HepG2 (cell line): ENCODE data around the gene PLCG1. TPM values are rescaled to one million over a fixed set of nuclear protein-coding genes. Genes with fewer than 3 reads are reported as not detected.
A peak's percentile ranks its signal among the peaks of the same experiment; 100 is the strongest.

Source experiments
- ARNT ChIP-seq: fragments of 450-650 bp; IDR thresholded peaks from 2 replicates; pipeline ENCODE4 v1.6.1; 2017
- ATAD3A ChIP-seq: sonication (generic); formaldehyde crosslinking; IDR thresholded peaks from 2 replicates; pipeline ENCODE4 v1.4.0; 2020; ENCODE audit warnings: missing genetic modification reagents
- ATF7 ChIP-seq, 2 experiments: fragments of 450-650 bp in 1 of 2; sonication (generic) in 1 of 2; formaldehyde crosslinking in 1 of 2; IDR thresholded peaks; 2 replicates each; pipeline versions ENCODE4 v1.4.0 to v1.6.1; 2016 to 2020; ENCODE audit warnings: antibody characterized with exemption in 1 of 2, mild to moderate bottlenecking in 1 of 2, missing genetic modification reagents in 1 of 2
- CENPX ChIP-seq: sonication (generic); formaldehyde crosslinking; IDR thresholded peaks from 2 replicates; pipeline ENCODE4 v1.9.0; 2021; ENCODE audit warnings: mild to moderate bottlenecking, missing genetic modification reagents, moderate library complexity
- FLYWCH1 ChIP-seq: sonication (generic); formaldehyde crosslinking; IDR thresholded peaks from 2 replicates; pipeline ENCODE4 v1.8.1; 2023; ENCODE audit warnings: mild to moderate bottlenecking, missing genetic modification reagents
- FOXK1 ChIP-seq: sonication (generic); formaldehyde crosslinking; IDR thresholded peaks from 2 replicates; pipeline ENCODE4 v1.4.0; 2020; ENCODE audit warnings: low read depth, missing genetic modification reagents, borderline replicate concordance
- GABPA ChIP-seq, 2 experiments: IDR thresholded peaks; 2 replicates each; pipeline ENCODE4 v1.6.1; 2011 to 2016; ENCODE audit warnings: low read depth in 2 of 2, low read length in 1 of 2, missing biosample characterization in 1 of 2, missing genetic modification characterization in 1 of 2
- GATAD1 ChIP-seq: IDR thresholded peaks from 2 replicates; pipeline ENCODE4 v1.6.1; 2016; ENCODE audit warnings: missing genetic modification reagents, missing compliant biosample characterization
- MED13 ChIP-seq: sonication (generic); formaldehyde crosslinking; IDR thresholded peaks from 2 replicates; pipeline ENCODE4 v1.5.0; 2020; ENCODE audit warnings: missing genetic modification reagents
- RELA ChIP-seq: sonication (generic); formaldehyde crosslinking; IDR thresholded peaks from 2 replicates; pipeline ENCODE4 v1.4.0; 2020; ENCODE audit warnings: missing genetic modification reagents
- RFXANK ChIP-seq: IDR thresholded peaks from 2 replicates; pipeline ENCODE4 v1.6.1; 2016
- SYNCRIP ChIP-seq: fragments of 200-400 bp; formaldehyde crosslinking; IDR thresholded peaks from 2 replicates; pipeline ENCODE4 v1.6.1; 2018; ENCODE audit warnings: mild to moderate bottlenecking, low read depth, low read length; ENCODE audit not compliant: insufficient read depth
- ZNF570 ChIP-seq: sonication (generic); formaldehyde crosslinking; IDR thresholded peaks from 2 replicates; pipeline ENCODE4 v1.4.0; 2020; ENCODE audit warnings: mild to moderate bottlenecking, missing genetic modification reagents, borderline replicate concordance
- polyA plus RNA-seq, 8 experiments: library from polyadenylated mRNA; depleted of rRNA in 3 of 8; stranded (reverse) in 7 of 8; unstranded in 1 of 8; fragments of >200 nt; fragmentation: Illumina TruSeq in 4 of 8; extraction: Trizol in 4 of 8; gene quantifications; 2 replicates each; pipeline versions ENCODE4 v1.2.1 to v1.2.3, GENCODE V29; 2011 to 2016; ENCODE audit warnings: low read depth in 4 of 8, missing spikeins in 1 of 8, mixed read lengths in 1 of 8; ENCODE audit not compliant: insufficient read depth in 1 of 8
- total RNA-seq, 5 experiments: library from RNA; depleted of rRNA; stranded (reverse); fragments of >200 nt; fragmentation: Illumina TruSeq; extraction: Trizol; gene quantifications; 2 replicates each; pipeline ENCODE4 v1.2.3, GENCODE V29; 2016; ENCODE audit warnings: low read depth in 1 of 5
- TF ChIP-seq, protein P1 (sequence below): sonication (generic); formaldehyde crosslinking; IDR thresholded peaks from 2 replicates; pipeline ENCODE4 v1.4.0; 2020; ENCODE audit warnings: missing genetic modification reagents, borderline replicate concordance
- TF ChIP-seq, protein P2 (sequence below): sonication (generic); formaldehyde crosslinking; IDR thresholded peaks from 2 replicates; pipeline ENCODE4 v1.5.0; 2020; ENCODE audit warnings: mild to moderate bottlenecking, low read depth, missing genetic modification reagents, borderline replicate concordance
- TF ChIP-seq, protein P3 (sequence below): fragments of 450-650 bp; IDR thresholded peaks from 2 replicates; pipeline ENCODE4 v1.6.1; 2017
- TF ChIP-seq, protein P4 (sequence below): sonication (generic); formaldehyde crosslinking; IDR thresholded peaks from 2 replicates; pipeline ENCODE4 v1.4.0; 2020; ENCODE audit warnings: missing genetic modification reagents
- TF ChIP-seq, protein P5 (sequence below): sonication (generic); formaldehyde crosslinking; IDR thresholded peaks from 2 replicates; pipeline ENCODE4 v1.5.0; 2020; ENCODE audit warnings: missing genetic modification reagents, mild to moderate bottlenecking, borderline replicate concordance
- TF ChIP-seq, protein P6 (sequence below): sonication (generic); formaldehyde crosslinking; IDR thresholded peaks from 2 replicates; pipeline ENCODE4 v1.5.1; 2020; ENCODE audit warnings: mild to moderate bottlenecking, missing genetic modification reagents, borderline replicate concordance

PLCG1 gene
- total and polyA plus RNA-seq, 2 of the 13 experiments (the other 11 are each of a cell fraction or from before 2014, with no cell fraction given): 85.3 to 158 TPM

DNA sequence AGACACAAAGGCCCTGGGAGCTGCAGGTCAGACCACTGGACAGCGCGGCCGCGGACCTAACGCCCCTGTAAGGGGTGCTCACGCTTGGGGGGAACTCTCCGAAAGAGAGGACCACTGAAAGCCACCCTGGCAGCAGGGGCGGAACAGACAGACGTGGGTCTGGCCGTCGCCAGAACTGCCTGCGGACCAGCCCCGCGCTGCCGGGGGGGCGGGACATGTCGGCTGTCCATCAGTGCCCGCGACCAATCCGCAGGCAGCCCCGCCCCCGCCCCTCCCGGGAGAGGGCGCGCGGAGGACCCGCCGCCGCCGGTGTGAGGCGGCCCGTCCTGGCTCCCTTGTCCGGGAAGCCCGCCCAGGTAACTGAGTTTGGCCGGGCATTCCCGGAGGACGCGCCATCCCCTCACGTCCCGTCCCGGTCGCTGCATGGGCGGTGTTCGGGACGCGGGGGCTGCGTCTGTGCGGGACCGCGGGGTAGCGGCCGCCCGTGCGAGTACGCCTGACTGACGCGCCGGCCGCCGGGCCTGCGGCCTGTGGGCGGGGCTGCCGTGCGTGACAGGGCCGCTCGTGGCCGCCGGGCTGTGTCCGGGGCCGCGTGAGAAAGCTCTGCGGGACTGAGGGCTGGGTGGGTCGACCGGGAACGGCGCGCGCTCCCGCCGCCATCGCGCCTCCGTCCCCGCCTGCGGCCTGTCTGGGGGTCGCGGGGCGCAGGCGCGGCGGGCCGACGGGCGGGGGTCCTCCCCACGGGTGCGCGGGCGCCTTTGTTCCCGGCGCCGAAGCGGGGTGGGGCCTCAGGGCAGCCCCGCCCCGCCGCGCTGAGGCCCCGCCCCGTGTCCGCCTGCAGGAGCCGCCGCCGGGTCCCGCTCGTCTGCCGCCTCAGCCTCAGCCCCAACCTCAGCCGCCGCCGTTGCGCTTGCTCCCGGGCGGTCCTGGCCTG is at the start of gene PLCG1 (continued):
- TF ChIP-seq, protein P1, sequence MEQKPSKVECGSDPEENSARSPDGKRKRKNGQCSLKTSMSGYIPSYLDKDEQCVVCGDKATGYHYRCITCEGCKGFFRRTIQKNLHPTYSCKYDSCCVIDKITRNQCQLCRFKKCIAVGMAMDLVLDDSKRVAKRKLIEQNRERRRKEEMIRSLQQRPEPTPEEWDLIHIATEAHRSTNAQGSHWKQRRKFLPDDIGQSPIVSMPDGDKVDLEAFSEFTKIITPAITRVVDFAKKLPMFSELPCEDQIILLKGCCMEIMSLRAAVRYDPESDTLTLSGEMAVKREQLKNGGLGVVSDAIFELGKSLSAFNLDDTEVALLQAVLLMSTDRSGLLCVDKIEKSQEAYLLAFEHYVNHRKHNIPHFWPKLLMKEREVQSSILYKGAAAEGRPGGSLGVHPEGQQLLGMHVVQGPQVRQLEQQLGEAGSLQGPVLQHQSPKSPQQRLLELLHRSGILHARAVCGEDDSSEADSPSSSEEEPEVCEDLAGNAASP: no peak
- TF ChIP-seq ZNF570 (CRISPR knock-in tag) (no peak), RELA (CRISPR knock-in tag) (peak; percentile 67), SYNCRIP (no peak), FLYWCH1 (CRISPR knock-in tag) (no peak), MED13 (CRISPR knock-in tag) (peak; percentile 87), ATF7 (IDR thresholded peaks at IDR 0.05) (no peak), ATF7 (CRISPR knock-in tag; IDR thresholded peaks at IDR 0.05) (0 out of 2 replicates have a peak, but pooled peaks have one; percentile 17), FOXK1 (peak; percentile 11; the same call in 1 of the 2 replicates), ATAD3A (CRISPR knock-in tag) (peak; percentile 63; the same call in 1 of the 2 replicates), ARNT (no peak), GABPA (IDR thresholded peaks at IDR 0.05; ENCODE audit: low read depth, low read length) (no peak), GABPA (CRISPR knock-in tag; IDR thresholded peaks at IDR 0.05; ENCODE audit: low read depth) (no peak), CENPX (no peak), GATAD1 (0 out of 2 replicates have a peak, but pooled peaks have one; percentile 39), RFXANK (CRISPR knock-in tag) (no peak; the same call in 1 of the 2 replicates)
- TF ChIP-seq, protein P2, sequence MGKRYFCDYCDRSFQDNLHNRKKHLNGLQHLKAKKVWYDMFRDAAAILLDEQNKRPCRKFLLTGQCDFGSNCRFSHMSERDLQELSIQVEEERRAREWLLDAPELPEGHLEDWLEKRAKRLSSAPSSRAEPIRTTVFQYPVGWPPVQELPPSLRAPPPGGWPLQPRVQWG: no peak; the same call in 1 of the 2 replicates
- TF ChIP-seq, protein P3, sequence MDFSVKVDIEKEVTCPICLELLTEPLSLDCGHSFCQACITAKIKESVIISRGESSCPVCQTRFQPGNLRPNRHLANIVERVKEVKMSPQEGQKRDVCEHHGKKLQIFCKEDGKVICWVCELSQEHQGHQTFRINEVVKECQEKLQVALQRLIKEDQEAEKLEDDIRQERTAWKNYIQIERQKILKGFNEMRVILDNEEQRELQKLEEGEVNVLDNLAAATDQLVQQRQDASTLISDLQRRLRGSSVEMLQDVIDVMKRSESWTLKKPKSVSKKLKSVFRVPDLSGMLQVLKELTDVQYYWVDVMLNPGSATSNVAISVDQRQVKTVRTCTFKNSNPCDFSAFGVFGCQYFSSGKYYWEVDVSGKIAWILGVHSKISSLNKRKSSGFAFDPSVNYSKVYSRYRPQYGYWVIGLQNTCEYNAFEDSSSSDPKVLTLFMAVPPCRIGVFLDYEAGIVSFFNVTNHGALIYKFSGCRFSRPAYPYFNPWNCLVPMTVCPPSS: no peak
- TF ChIP-seq, protein P4, sequence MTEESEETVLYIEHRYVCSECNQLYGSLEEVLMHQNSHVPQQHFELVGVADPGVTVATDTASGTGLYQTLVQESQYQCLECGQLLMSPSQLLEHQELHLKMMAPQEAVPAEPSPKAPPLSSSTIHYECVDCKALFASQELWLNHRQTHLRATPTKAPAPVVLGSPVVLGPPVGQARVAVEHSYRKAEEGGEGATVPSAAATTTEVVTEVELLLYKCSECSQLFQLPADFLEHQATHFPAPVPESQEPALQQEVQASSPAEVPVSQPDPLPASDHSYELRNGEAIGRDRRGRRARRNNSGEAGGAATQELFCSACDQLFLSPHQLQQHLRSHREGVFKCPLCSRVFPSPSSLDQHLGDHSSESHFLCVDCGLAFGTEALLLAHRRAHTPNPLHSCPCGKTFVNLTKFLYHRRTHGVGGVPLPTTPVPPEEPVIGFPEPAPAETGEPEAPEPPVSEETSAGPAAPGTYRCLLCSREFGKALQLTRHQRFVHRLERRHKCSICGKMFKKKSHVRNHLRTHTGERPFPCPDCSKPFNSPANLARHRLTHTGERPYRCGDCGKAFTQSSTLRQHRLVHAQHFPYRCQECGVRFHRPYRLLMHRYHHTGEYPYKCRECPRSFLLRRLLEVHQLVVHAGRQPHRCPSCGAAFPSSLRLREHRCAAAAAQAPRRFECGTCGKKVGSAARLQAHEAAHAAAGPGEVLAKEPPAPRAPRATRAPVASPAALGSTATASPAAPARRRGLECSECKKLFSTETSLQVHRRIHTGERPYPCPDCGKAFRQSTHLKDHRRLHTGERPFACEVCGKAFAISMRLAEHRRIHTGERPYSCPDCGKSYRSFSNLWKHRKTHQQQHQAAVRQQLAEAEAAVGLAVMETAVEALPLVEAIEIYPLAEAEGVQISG: peak; percentile 76
- TF ChIP-seq, protein P5, sequence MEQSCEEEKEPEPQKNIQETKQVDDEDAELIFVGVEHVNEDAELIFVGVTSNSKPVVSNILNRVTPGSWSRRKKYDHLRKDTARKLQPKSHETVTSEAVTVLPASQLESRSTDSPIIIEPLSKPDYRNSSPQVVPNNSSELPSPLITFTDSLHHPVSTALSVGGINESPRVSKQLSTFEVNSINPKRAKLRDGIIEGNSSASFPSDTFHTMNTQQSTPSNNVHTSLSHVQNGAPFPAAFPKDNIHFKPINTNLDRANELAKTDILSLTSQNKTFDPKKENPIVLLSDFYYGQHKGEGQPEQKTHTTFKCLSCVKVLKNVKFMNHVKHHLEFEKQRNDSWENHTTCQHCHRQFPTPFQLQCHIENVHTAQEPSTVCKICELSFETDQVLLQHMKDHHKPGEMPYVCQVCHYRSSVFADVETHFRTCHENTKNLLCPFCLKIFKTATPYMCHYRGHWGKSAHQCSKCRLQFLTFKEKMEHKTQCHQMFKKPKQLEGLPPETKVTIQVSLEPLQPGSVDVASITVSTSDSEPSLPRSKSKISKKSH (CRISPR knock-in tag): peak; percentile 81
- TF ChIP-seq, protein P6, sequence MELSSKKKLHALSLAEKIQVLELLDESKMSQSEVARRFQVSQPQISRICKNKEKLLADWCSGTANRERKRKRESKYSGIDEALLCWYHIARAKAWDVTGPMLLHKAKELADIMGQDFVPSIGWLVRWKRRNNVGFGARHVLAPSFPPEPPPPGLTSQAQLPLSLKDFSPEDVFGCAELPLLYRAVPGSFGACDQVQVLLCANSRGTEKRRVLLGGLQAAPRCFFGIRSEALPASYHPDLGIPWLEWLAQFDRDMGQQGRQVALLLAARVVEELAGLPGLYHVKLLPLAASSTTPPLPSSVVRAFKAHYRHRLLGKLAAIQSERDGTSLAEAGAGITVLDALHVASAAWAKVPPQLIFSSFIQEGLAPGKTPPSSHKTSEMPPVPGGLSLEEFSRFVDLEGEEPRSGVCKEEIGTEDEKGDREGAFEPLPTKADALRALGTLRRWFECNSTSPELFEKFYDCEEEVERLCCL (CRISPR knock-in tag): no peak
